Astrocyte of the cerebellum (primary cell): ENCODE results near the gene PROSER3.

Experiments
- DNase-seq: peaks from one replicate; pipeline ENCODE4 v3.0.0-alpha.2; 2011; ENCODE audit warnings: low read depth
- H3K4me3 ChIP-seq: 2 replicates; pipeline ENCODE4 v1.5.1; 2011; ENCODE audit warnings: mild to moderate bottlenecking, low read depth, low read length, moderate library complexity
- CTCF ChIP-seq: IDR thresholded peaks from 2 replicates; pipeline ENCODE4 v1.5.1; 2012; ENCODE audit warnings: low read length, low read depth, moderate library complexity, mild to moderate bottlenecking; ENCODE audit errors: missing control alignments
- in situ Hi-C: cut with HindIII; loops from 2 replicates; pipeline ENCODE4 v1.10.0; 2017; ENCODE audit warnings: low sequenced_read_pairs

Gene PROSER3

GRCh38 chr19:35788205-35788960, 30.4 kb downstream of the PROSER3 start:
- in situ Hi-C loops: no loop called here
- no peak for TF ChIP-seq CTCF
- no peak overlapping the region for H3K4me3 ChIP-seq
- no peak for DNase-seq

GRCh38 chr19:35789195-35789977, 31.4 kb downstream of the PROSER3 start:
- in situ Hi-C loops: no loop called here
- no peak for DNase-seq
- H3K4me3 ChIP-seq: no peak overlapping the region
- TF ChIP-seq CTCF: no peak

GRCh38 chr19:35789978-35790944, 32.3 kb downstream of the PROSER3 start:
- in situ Hi-C loops: no loop called here
- DNase-seq: no peak
- H3K4me3 ChIP-seq: no peak overlapping the region
- no peak for TF ChIP-seq CTCF

GRCh38 chr19:35790981-35791813, 33.2 kb downstream of the PROSER3 start:
- no peak for TF ChIP-seq CTCF
- DNase-seq: no peak
- H3K4me3 ChIP-seq: no peak overlapping the region
- in situ Hi-C loops: no loop called here

- in situ Hi-C loops: no loop called here
- DNase-seq: no peak
- no peak for TF ChIP-seq CTCF
- H3K4me3 ChIP-seq: no peak overlapping the region
These were observed 33.9 kb downstream of the PROSER3 start for GRCh38 chr19:35791814-35792279.

GRCh38 chr19:35792312-35792711, 34.3 kb downstream of the PROSER3 start:
- TF ChIP-seq CTCF: no peak
- in situ Hi-C loops: no loop called here
- H3K4me3 ChIP-seq: no peak overlapping the region
- no peak for DNase-seq
